HG03066 (cell line): ENCODE measurements around the gene ZFR2.

Source experiments
- ATAC-seq: cut with Tn5 transposase; IDR thresholded peaks from one replicate; pipeline ENCODE4 v1.9.1; 2021; ENCODE audit warnings: low read depth; ENCODE audit not compliant: unreplicated experiment

ZFR2 gene

GRCh38 chr19:3793799-3794198 lies 75.0 kb downstream of the ZFR2 start:
- no peak for ATAC-seq

- no peak for ATAC-seq
Measured at GRCh38 chr19:3792114-3792513, 76.7 kb downstream of the ZFR2 start.

GRCh38 chr19:3790941-3791340 lies 77.9 kb downstream of the ZFR2 start:
- no peak for ATAC-seq

GRCh38 chr19:3790209-3790734 lies 78.6 kb downstream of the ZFR2 start:
- no peak for ATAC-seq

- no peak for ATAC-seq
Measured at GRCh38 chr19:3788996-3789778, 79.7 kb downstream of the ZFR2 start.

- no peak for ATAC-seq
Measured at GRCh38 chr19:3785938-3786824, 82.7 kb downstream of the ZFR2 start, which contains the start of gene MATK. MATK (minus strand) TSS chr19:3786381; CDS start chr19:3785135, 1,246 bp downstream.

GRCh38 chr19:3785451-3785937 lies 83.3 kb downstream of the ZFR2 start:
- no peak for ATAC-seq

- no peak for ATAC-seq
Measured at GRCh38 chr19:3784607-3785450, 84.0 kb downstream of the ZFR2 start.

GRCh38 chr19:3783660-3784584 lies 84.9 kb downstream of the ZFR2 start:
- no peak for ATAC-seq

- no peak for ATAC-seq
Measured at GRCh38 chr19:3782903-3783302, 85.9 kb downstream of the ZFR2 start.

GRCh38 chr19:3782330-3782729 lies 86.5 kb downstream of the ZFR2 start:
- no peak for ATAC-seq

GRCh38 chr19:3781603-3782002 lies 87.2 kb downstream of the ZFR2 start:
- ATAC-seq, result no peak

- ATAC-seq, result no peak
Measured at GRCh38 chr19:3780786-3781304, 88.0 kb downstream of the ZFR2 start.

- no peak for ATAC-seq
Measured at GRCh38 chr19:3778899-3779723, 89.7 kb downstream of the ZFR2 start.

GRCh38 chr19:3778104-3778867 lies 90.6 kb downstream of the ZFR2 start:
- no peak for ATAC-seq

GRCh38 chr19:3776479-3777040 lies 92.3 kb downstream of the ZFR2 start:
- ATAC-seq, result no peak

- ATAC-seq, result no peak
Measured at GRCh38 chr19:3775831-3776230, 93.0 kb downstream of the ZFR2 start.
